Effector memory CD8-positive, alpha-beta T cell (primary cell): Measurements from ENCODE around the gene PPP2CA.
A peak's percentile ranks its signal among the peaks of the same experiment; 100 is the strongest.
"Not testable (repeated sequence)": the region's sequence is repeated elsewhere in the genome, so short reads cannot be mapped to it uniquely, and the experiment has no call there.

Experiments
- ATAC-seq: fragments of 150-1000 bp; cut with Tn5 transposase; replicated peaks from 2 replicates; pipeline ENCODE4 v1.10.0; 2021; ENCODE audit warnings: mild to moderate bottlenecking, moderate library complexity
- DNase-seq, 3 experiments: peaks; one replicate each; pipeline ENCODE4 v3.0.0; 2021
- H3K27ac Mint-ChIP-seq, 2 donors: one replicate each; pipeline ENCODE4 v1.8.0; 2022; ENCODE audit warnings: mild to moderate bottlenecking in 2 of 2, mixed read lengths in 2 of 2, moderate library complexity in 2 of 2
- H3K27me3 Mint-ChIP-seq, 2 donors: one replicate each; pipeline ENCODE4 v1.8.0; 2022; ENCODE audit warnings: mixed read lengths in 2 of 2
- H3K36me3 Mint-ChIP-seq: one replicate; pipeline ENCODE4 v1.8.0; 2022; ENCODE audit warnings: mild to moderate bottlenecking, moderate library complexity, mixed read lengths; ENCODE audit not compliant: insufficient read depth
- H3K4me1 Mint-ChIP-seq, 2 donors: one replicate each; pipeline ENCODE4 v1.8.0; 2022; ENCODE audit warnings: low read depth in 2 of 2, mixed read lengths in 2 of 2
- H3K4me3 Mint-ChIP-seq, 2 donors: one replicate each; pipeline ENCODE4 v1.8.0; 2022; ENCODE audit warnings: mild to moderate bottlenecking in 2 of 2, mixed read lengths in 2 of 2, moderate library complexity in 2 of 2
- H3K9me3 Mint-ChIP-seq, 2 donors: one replicate each; pipeline ENCODE4 v1.8.0; 2022; ENCODE audit warnings: mixed read lengths in 2 of 2
- total RNA-seq, 9 experiments: gene quantifications; one replicate each; lab custom pipeline; 2026; lab: John Stamatoyannopoulos, UW

PPP2CA gene
- 31.3 to 88.1 (median 36.0) reads per million in 9 experiments for total RNA-seq

- H3K4me1 Mint-ChIP-seq: peaks cover 36 to 46% of the 10 kb centered on the region in 2 donors
- H3K4me3 Mint-ChIP-seq: peak within 1 kb of the TSS; percentile 98 to 99
- peaks cover 45% of the 10 kb centered on the region for H3K36me3 Mint-ChIP-seq
- DNase-seq (peak; percentile 97 to 99 (median 98)), ATAC-seq (peak; percentile 67)
- peak within 1 kb of the TSS; percentile 100 for H3K27ac Mint-ChIP-seq
- no peaks in the 10 kb centered on the region for H3K27me3 Mint-ChIP-seq
- no peaks in the 10 kb centered on the region for H3K9me3 Mint-ChIP-seq
These were observed at the start of gene PPP2CA for GRCh38 chr5:134225780-134226440. PPP2CA (minus strand) TSS chr5:134226073; CDS start chr5:134225861, 212 bp downstream.

GRCh38 chr5:134273642-134274395, 47.9 kb upstream of the PPP2CA start:
- DNase-seq (no peak), ATAC-seq (no peak)
- Mint-ChIP-seq H3K4me1 (no peaks in the 10 kb centered on the region), H3K36me3 (no peaks in the 10 kb centered on the region), H3K9me3 (no peaks in the 10 kb centered on the region), H3K27ac (no peak overlapping the region), H3K4me3 (no peak overlapping the region), H3K27me3 (peaks cover 6 to 8% of the 10 kb centered on the region in 2 donors)

GRCh38 chr5:134271059-134271458, 45.2 kb upstream of the PPP2CA start:
- no peak overlapping the region for H3K27ac Mint-ChIP-seq
- no peak overlapping the region for H3K4me3 Mint-ChIP-seq
- no peak for DNase-seq
- no peak for ATAC-seq
- no peaks in the 10 kb centered on the region for H3K36me3 Mint-ChIP-seq
- H3K4me1 Mint-ChIP-seq: no peaks in the 10 kb centered on the region
- H3K27me3 Mint-ChIP-seq: peaks cover 6 to 8% of the 10 kb centered on the region in 2 donors
- H3K9me3 Mint-ChIP-seq: no peaks in the 10 kb centered on the region

- H3K4me1 Mint-ChIP-seq: no peaks in the 10 kb centered on the region
These were observed 43.0 kb upstream of the PPP2CA start for GRCh38 chr5:134268919-134269318.

GRCh38 chr5:134268019-134268601, 42.2 kb upstream of the PPP2CA start:
- Mint-ChIP-seq H3K9me3 (peaks cover 0 to 2% of the 10 kb centered on the region in 2 donors), H3K36me3 (no peaks in the 10 kb centered on the region), H3K4me1 (no peaks in the 10 kb centered on the region), H3K27me3 (peaks cover 10 to 22% of the 10 kb centered on the region in 2 donors), H3K27ac (no peak overlapping the region), H3K4me3 (no peak overlapping the region)
- ATAC-seq (no peak), DNase-seq (no peak)

More at GRCh38 chr5:134268919-134269318, 43.0 kb upstream of the PPP2CA start:
- Mint-ChIP-seq H3K9me3 (peaks cover 0 to 2% of the 10 kb centered on the region in 2 donors), H3K27me3 (peaks cover 6 to 17% of the 10 kb centered on the region in 2 donors), H3K27ac (no peak overlapping the region), H3K4me3 (no peak overlapping the region), H3K36me3 (no peaks in the 10 kb centered on the region)
- ATAC-seq (no peak), DNase-seq (no peak)

- no peak overlapping the region for H3K4me3 Mint-ChIP-seq
- no peak overlapping the region for H3K27ac Mint-ChIP-seq
- H3K4me1 Mint-ChIP-seq: no peaks in the 10 kb centered on the region
- peaks cover 2% of the 10 kb centered on the region in 2 donors for H3K9me3 Mint-ChIP-seq
- DNase-seq: no peak
- H3K27me3 Mint-ChIP-seq: peaks cover 16 to 24% of the 10 kb centered on the region in 2 donors
- H3K36me3 Mint-ChIP-seq: no peaks in the 10 kb centered on the region
- ATAC-seq: no peak
These were observed 41.6 kb upstream of the PPP2CA start for GRCh38 chr5:134267366-134268018.

- no peaks in the 10 kb centered on the region for H3K36me3 Mint-ChIP-seq
- no peak for DNase-seq
- H3K4me1 Mint-ChIP-seq: no peaks in the 10 kb centered on the region
- peaks cover 18 to 22% of the 10 kb centered on the region in 2 donors for H3K27me3 Mint-ChIP-seq
- no peak for ATAC-seq
- peaks cover 4 to 7% of the 10 kb centered on the region in 2 donors for H3K9me3 Mint-ChIP-seq
- no peak overlapping the region for H3K27ac Mint-ChIP-seq
- no peak overlapping the region for H3K4me3 Mint-ChIP-seq
These were observed 37.9 kb upstream of the PPP2CA start for GRCh38 chr5:134263801-134264200.

GRCh38 chr5:134262629-134263028, 36.8 kb upstream of the PPP2CA start:
- not testable (repeated sequence) for ATAC-seq, H3K36me3 Mint-ChIP-seq, H3K4me3 Mint-ChIP-seq, DNase-seq, H3K9me3 Mint-ChIP-seq, H3K27ac Mint-ChIP-seq, H3K4me1 Mint-ChIP-seq
- H3K27me3 Mint-ChIP-seq: peaks cover 18 to 22% of the 10 kb centered on the region in 2 donors

- DNase-seq (no peak), ATAC-seq (no peak)
- H3K36me3 Mint-ChIP-seq: no peaks in the 10 kb centered on the region
- peak overlapping the region in 1 of 2 donors; percentile 22 for H3K27ac Mint-ChIP-seq
- H3K4me3 Mint-ChIP-seq: no peak overlapping the region
- H3K9me3 Mint-ChIP-seq: peaks cover 2 to 7% of the 10 kb centered on the region in 2 donors
- no peaks in the 10 kb centered on the region for H3K4me1 Mint-ChIP-seq
- peaks cover 13 to 33% of the 10 kb centered on the region in 2 donors for H3K27me3 Mint-ChIP-seq
These were observed 33.0 kb upstream of the PPP2CA start for GRCh38 chr5:134258896-134259295.

GRCh38 chr5:134257176-134257575, 31.3 kb upstream of the PPP2CA start:
- H3K4me3 Mint-ChIP-seq: no peak overlapping the region
- DNase-seq (no peak), ATAC-seq (no peak)
- peaks cover 3 to 26% of the 10 kb centered on the region in 2 donors for H3K27me3 Mint-ChIP-seq
- no peaks in the 10 kb centered on the region for H3K36me3 Mint-ChIP-seq
- H3K27ac Mint-ChIP-seq: no peak overlapping the region
- H3K9me3 Mint-ChIP-seq: peaks cover 0 to 2% of the 10 kb centered on the region in 2 donors
- no peaks in the 10 kb centered on the region for H3K4me1 Mint-ChIP-seq

GRCh38 chr5:134255418-134256150, 29.7 kb upstream of the PPP2CA start:
- ATAC-seq (no peak), DNase-seq (no peak)
- H3K4me1 Mint-ChIP-seq: no peaks in the 10 kb centered on the region
- no peak overlapping the region for H3K4me3 Mint-ChIP-seq
- H3K9me3 Mint-ChIP-seq: no peaks in the 10 kb centered on the region
- no peak overlapping the region for H3K27ac Mint-ChIP-seq
- no peaks in the 10 kb centered on the region for H3K36me3 Mint-ChIP-seq
- peaks cover 0 to 28% of the 10 kb centered on the region in 2 donors for H3K27me3 Mint-ChIP-seq

- ATAC-seq, H3K27ac Mint-ChIP-seq, H3K4me1 Mint-ChIP-seq, H3K9me3 Mint-ChIP-seq, H3K4me3 Mint-ChIP-seq, H3K36me3 Mint-ChIP-seq, DNase-seq: not testable (repeated sequence)
- peaks cover 0 to 28% of the 10 kb centered on the region in 2 donors for H3K27me3 Mint-ChIP-seq
These were observed 27.7 kb upstream of the PPP2CA start for GRCh38 chr5:134253368-134254153.
